D341Med (cell line): ENCODE measurements around the gene SYCE3.

Experiments
- DNase-seq: peaks from one replicate; pipeline ENCODE4 v3.0.0; 2012; ENCODE audit warnings: low spot score

SYCE3 gene

DNA sequence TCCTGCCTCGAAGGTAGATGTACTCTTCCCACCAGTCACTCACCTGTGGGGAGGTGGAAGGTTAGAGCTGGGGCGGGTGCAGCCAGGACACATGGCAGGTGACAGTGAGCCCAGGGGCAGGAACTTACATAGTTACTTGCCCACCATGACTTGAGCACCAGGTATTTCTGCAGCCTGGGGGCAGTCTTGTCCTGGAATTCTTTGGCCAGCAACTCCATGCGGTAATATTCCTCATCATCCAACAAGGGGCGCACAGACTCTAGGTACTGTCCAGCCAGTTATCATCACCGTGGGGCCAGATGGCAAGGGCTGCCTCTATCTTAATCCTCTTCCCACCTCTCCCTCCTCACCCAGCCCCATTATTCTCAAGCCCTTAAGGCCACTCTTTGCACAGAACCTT, 13.4 kb upstream of the SYCE3 start:
- peak; percentile 84 for DNase-seq

DNA sequence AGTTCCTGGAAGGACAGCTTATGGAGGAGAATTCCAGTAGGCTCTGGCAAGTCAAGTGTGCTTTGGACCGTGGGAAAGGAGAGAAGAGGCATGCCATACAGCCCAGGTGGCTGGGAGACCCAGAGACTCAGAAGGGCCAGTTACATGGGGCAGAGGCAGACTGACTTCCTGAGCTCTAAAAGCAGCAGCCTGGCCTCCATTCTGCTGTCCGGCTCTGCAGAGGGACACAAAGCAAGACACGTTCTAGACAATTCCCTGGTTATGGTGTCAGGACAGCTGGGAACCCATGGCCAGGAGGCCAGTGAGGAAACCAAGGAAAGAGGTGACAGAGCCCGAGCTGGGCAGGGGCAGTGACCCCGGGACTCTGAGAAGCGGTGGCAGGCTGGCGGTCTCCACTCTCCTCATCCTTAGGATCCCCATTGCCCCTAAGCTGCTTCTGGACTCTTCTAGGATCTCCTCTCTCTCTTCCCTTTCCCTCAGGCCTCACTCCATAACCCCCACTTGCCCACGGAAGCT, 12.8 kb upstream of the SYCE3 start:
- DNase-seq: no peak

DNA sequence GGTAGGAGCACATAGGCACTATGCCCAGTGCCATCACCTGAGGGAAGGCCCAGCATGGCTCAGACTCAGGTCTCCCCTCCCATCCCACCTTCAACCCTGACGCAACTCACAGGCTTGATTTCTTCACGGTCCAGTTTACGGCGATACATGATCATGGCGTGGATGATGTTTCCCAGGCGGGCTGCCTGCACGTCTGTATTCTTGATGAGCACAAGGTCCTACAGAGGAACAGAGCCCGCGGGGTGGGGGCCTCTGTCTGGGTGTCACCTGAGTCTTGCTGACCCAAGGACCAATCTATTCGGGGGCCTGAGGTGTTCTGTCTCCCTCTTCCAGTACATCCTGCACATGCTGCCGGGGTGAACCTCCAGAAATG, 11.7 kb upstream of the SYCE3 start:
- no peak for DNase-seq

DNA sequence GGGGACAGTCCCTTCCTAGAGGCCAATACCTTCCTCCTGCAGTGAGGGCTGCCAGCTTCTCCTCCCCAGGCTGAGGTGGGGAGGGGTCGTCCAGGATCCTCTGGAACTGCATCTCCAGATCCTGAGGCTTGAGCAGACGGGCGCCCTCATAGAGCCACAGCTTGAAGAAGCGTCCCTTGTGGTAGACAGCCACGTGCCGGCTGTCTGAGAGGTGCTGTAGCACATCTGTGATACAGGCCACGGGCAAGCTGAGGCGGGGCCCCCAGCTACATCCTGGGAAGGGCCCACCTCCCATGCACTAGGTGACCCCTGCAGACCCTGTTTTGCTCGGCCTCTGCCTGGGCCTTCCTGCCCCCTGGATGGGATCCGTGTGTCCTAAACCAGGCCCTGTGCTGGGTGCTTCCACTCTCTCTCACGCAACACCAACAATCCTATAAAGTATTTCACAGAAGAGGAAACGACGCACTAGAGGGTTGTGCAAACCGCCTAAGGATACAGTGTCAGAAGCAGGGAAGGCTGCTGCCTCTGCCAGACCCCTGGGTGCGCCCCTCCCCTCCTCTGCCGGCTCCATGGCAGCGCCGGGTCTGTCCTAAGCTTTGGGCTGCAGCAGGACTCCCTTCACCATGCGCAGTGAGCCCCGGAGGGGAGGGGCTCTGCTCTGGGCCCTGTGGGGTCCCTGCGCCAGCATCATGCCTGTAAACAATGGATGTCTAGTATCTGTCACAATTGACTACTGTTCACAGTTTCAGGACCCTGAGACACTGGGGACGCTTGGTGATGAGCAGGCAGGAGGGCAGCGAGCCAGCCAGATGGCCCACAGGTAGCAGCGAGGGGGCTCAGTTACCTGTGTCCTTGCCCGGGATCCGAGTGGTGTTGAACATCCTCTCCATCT, 11.0 kb upstream of the SYCE3 start:
- DNase-seq: no peak

GRCh38 chr22:50572965-50573364, 10.2 kb upstream of the SYCE3 start:
- no peak for DNase-seq

DNA sequence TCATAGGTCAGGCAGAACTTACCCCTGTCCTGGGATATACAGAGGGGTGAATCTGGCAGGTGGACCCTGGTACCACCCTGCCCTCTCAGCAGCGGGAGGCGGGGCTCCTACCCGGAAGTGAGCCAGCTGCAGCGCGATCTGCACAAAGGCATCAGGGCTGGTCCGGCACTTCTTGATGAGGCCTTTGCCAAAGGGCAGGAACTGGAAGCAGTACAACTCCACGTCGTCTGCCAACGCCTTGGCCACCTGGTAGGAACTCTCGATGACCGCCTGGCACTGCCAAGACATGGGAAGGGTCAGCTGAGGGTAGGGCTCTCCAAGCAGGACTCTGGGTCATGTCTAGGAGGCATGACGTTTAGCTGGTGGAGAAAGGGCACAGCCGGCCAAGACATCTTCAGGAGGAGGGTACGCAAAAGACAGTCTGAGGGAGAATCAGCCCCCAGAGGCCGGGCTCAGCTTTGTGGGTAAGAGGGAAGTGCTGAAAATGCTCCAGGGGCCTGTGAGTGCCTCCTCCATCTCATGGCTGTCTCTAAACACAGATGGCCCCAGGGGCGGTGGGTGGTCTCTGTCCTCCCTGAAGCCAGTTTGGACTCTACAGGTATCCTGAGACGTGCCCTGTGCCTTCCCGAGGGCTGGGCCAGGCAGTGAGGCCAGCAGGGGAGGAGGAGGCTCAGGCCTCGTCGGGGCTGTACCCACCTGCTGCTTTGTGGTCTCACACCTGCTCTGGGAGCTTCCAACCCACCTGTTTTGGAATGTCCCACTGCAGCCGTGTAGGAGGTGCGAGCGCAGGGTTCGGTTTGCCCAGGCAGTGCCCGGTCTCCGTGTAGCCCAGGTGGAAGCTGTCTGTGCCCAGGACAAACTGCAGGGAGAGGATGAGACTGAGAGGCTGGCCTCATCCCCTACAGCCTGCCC, 8.8 kb upstream of the SYCE3 start:
- DNase-seq: no peak

DNA sequence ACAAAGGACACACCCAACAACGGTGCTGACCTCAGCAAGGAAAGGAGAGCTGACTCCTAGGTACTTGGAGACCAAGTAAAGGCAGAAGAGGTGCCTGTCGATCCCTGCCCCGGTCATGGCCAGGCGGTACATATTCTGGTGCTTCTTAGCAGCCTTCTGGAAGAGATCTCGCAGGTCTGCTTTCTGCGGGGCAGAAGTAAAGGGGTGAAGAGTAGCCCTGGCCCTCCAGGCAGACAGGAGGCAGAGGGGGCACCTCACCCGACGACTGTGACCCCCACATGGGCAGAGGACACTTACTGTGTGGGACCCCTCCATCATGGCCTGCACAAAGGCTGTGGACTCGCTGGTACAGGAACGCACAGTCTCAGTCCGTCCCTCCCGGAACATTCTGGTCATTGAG, 8.1 kb upstream of the SYCE3 start:
- no peak for DNase-seq

DNA sequence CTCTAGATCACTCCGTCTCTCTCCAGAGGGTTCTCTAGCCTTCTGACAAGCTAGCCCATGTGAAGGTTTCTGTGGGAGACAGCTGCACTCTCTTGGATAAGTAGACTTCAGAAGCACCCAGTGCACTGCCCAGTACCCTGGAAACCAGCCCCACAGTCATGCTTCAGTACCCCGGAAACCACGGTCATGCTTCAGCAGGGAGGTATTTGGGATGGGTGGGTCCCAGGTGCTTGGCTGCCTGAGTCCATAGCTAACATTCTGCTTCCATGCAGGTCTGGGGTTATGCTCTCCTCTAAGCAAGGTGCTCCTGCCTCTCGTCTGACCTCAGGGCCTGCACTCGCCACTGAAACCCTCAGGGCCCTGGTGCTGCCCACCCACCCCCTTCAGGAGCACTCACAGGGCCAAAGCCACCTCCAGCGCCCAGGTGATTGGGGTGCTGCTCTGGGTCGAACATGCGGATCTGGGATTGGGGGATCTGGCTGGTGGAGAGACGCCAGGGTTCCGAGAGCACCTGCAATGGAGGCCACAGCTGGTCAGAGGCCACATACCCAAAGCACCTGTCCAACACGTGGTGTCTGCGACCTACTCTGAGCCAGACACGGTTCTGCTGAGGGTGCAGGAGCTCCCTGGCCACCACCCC, 7.3 kb upstream of the SYCE3 start:
- DNase-seq: no peak

GRCh38 chr22:50569041-50569459, 6.3 kb upstream of the SYCE3 start:
- no peak for DNase-seq

- DNase-seq: no peak
Observed at GRCh38 chr22:50568626-50569025, 5.9 kb upstream of the SYCE3 start.

- DNase-seq: no peak
Observed at GRCh38 chr22:50567721-50568252, 5.1 kb upstream of the SYCE3 start.

- DNase-seq: no peak
Observed at GRCh38 chr22:50564289-50564688, 1.6 kb upstream of the SYCE3 start.

GRCh38 chr22:50563413-50564160, 868 bp upstream of the SYCE3 start:
- no peak for DNase-seq

DNA sequence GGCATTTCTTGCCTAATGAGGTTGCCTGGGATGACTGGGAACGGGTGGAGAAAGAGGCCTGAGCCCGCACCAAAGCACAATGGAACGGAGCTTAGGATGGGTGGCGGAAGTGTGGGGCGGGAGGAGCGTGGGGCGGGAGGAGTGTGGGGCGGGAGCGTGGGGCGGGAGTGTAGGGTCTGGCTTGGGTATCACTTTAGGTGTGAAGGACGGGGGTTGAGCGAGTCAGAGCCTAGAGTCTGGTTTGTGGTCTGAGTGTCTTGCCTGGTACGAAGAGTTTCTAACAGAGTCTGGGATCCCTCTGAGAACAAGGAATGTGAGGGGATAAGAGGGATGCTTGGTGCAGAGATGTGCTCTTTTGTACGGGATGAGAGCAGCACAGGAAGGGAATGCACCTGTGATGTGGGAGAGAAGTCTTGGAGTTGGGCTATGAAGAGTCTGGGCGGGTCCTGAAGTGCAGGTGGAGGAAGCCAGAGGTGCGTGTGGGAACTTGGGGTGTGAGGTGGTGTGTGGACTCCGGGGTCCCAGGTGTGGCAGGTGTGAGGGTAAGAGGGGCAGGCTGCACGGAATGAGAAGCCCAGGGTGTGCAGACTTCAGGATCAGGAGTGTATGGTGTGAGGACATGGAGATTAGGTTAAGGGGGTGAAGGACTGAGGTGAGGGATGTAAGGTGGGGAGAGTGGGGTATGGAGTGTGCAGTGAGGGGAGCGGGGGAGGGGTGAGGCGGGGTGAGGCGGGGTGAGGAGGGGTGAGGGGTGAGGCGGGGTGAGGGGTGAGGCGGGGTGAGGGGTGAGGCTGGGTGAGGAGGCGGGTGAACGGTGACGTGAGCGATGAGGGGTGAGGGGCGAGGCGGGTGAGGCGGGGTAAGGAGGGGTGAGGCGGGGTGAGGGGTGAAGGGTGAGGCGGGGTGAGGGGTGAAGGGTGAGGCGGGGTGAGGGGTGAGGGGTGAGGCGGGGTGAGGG, 1.0 kb downstream of the SYCE3 start:
- DNase-seq: no peak

- DNase-seq: no peak
Observed at GRCh38 chr22:50560034-50560433, 2.7 kb downstream of the SYCE3 start.

DNA sequence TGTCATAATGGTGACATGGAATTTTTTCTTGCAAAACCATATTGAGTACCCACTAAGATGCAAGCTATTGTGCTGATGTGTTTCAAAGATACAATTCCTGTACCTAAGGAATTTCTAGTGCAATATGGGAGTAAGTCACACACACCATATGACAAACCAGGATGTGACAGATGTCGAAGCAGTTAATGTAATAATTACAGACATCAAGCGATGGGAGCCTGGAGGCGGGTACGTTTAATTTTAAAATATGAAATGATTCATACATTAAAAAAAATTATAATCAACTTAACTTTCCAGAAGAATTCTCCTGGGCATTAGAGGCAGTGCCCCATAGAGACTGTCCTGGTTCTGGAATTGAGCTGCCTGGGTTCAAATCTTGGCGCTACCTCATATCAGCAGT, 6.0 kb downstream of the SYCE3 start:
- DNase-seq: no peak

GRCh38 chr22:50553310-50553709, 9.4 kb downstream of the SYCE3 start:
- no peak for DNase-seq

- DNase-seq: no peak
Observed at GRCh38 chr22:50551160-50551752, 11.5 kb downstream of the SYCE3 start.

- DNase-seq: no peak
Observed at GRCh38 chr22:50550395-50550794, 12.3 kb downstream of the SYCE3 start.
